GM12878 (cell line): ENCODE results near the gene GPR21. TPM values are rescaled to one million over a fixed set of nuclear protein-coding genes. Genes with fewer than 3 reads are reported as not detected.

Source experiments
- ATAC-seq: fragments of 200-7000 bp; cut with Tn5 transposase; 3 replicates; pipeline ENCODE4 v1.9.1; 2020; ENCODE audit warnings: mild to moderate bottlenecking, moderate library complexity
- BruUV-seq: library from RNA; stranded (reverse); fragments of 400-500 nt; replicated peaks from 2 replicates; lab custom pipeline; 2021; lab: Mats Ljungman, UMichigan
- CTCF ChIA-PET: fragments of 300-600 bp; sonication (Branson Sonifier 250); formaldehyde crosslinking; extraction: SDS; loops from one replicate; lab custom pipeline; 2021; ENCODE audit warnings: inconsistent platforms; lab: Yijun Ruan, JAX
- POLR2A ChIA-PET: fragments of 350-600 bp; formaldehyde crosslinking; extraction: SDS; loops from one replicate; lab custom pipeline; 2021; ENCODE audit warnings: inconsistent platforms; lab: Charles Lee
- RAD21 ChIA-PET: fragments of 300-600 bp; sonication (Branson Sonifier 250); formaldehyde crosslinking; loops from one replicate; lab custom pipeline; 2023; ENCODE audit warnings: antibody characterized with exemption; ENCODE audit not compliant: unreplicated experiment; lab: Charles Lee
- SMC1A ChIA-PET: fragments of 300-600 bp; sonication (Branson Sonifier 250); formaldehyde crosslinking; loops from one replicate; lab custom pipeline; 2023; ENCODE audit not compliant: unreplicated experiment, uncharacterized antibody; lab: Charles Lee
- DNase-seq: peaks from one replicate; pipeline ENCODE4 v3.0.0-alpha.2; 2011; ENCODE audit warnings: low read depth, low spot score
- FAIRE-seq: peaks from 3 replicates; lab custom pipeline; 2011; peaks lifted over from hg19 to GRCh38; lab: Jason Lieb, UNC
- H2AFZ ChIP-seq: 2 replicates; pipeline ENCODE4 v1.6.0; 2011; ENCODE audit warnings: low read depth, low read length, control low read depth; ENCODE audit not compliant: control insufficient read depth
- H3K27ac ChIP-seq: 2 replicates; pipeline ENCODE4 v1.5.1; 2011; ENCODE audit warnings: control low read depth; ENCODE audit not compliant: control insufficient read depth, insufficient read depth
- H3K27me3 ChIP-seq, 2 experiments: replicated peaks in 1 of 2; 2 replicates each; pipeline versions ENCODE4 v1.6.0 to v1.6.1; 2011; ENCODE audit warnings: low read length in 1 of 2; ENCODE audit not compliant: control insufficient read depth in 2 of 2, insufficient read depth in 2 of 2
- H3K36me3 ChIP-seq, 2 experiments: 2 replicates each; pipeline ENCODE4 v1.5.1; 2011; ENCODE audit warnings: low read length in 1 of 2; ENCODE audit not compliant: control insufficient read depth in 2 of 2, insufficient read depth in 2 of 2
- H3K4me1 ChIP-seq: 2 replicates; pipeline ENCODE4 v1.6.1; 2011; ENCODE audit warnings: mild to moderate bottlenecking, low read length, moderate library complexity, mixed read lengths; ENCODE audit not compliant: control insufficient read depth, insufficient read depth
- H3K4me2 ChIP-seq: 2 replicates; pipeline ENCODE4 v1.6.0; 2011; ENCODE audit warnings: control low read depth; ENCODE audit not compliant: control insufficient read depth, insufficient read depth
- H3K4me3 ChIP-seq: fragments of 200-600 bp; sonication (generic); 2 replicates; pipeline ENCODE4 v1.5.1; 2016
- H3K79me2 ChIP-seq: 2 replicates; pipeline ENCODE4 v1.6.0; 2011; ENCODE audit warnings: low read length; ENCODE audit not compliant: control insufficient read depth, insufficient read depth
- H3K9ac ChIP-seq: 2 replicates; pipeline ENCODE4 v1.8.0; 2011; ENCODE audit warnings: low read length, control low read depth, mixed read lengths; ENCODE audit not compliant: control insufficient read depth, insufficient read depth
- H3K9me3 ChIP-seq: replicated peaks from 3 replicates; pipeline ENCODE4 v1.5.1; 2011; ENCODE audit warnings: mild to moderate bottlenecking, low read length; ENCODE audit not compliant: control insufficient read depth, insufficient read depth
- H4K20me1 ChIP-seq: 2 replicates; pipeline ENCODE4 v1.6.0; 2011; ENCODE audit not compliant: control insufficient read depth, insufficient read depth
- BCL3 ChIP-seq: IDR thresholded peaks from 2 replicates; pipeline ENCODE4 v1.6.1; 2011; ENCODE audit warnings: borderline replicate concordance, low read depth, mild to moderate bottlenecking, moderate library complexity, low read length; ENCODE audit not compliant: insufficient read depth, poor library complexity, severe bottlenecking
- CBX5 ChIP-seq: sonication (generic); IDR thresholded peaks from 2 replicates; pipeline ENCODE4 v1.6.1; 2016; ENCODE audit warnings: low read depth, moderate library complexity, mild to moderate bottlenecking, inconsistent platforms
- DPF2 ChIP-seq: fragments of 450-650 bp; IDR thresholded peaks from 2 replicates; pipeline ENCODE4 v1.6.1; 2017; ENCODE audit warnings: mild to moderate bottlenecking
- ETV6 ChIP-seq, 2 experiments: fragments of 450-650 bp in 1 of 2; IDR thresholded peaks in 1 of 2; conservative IDR thresholded peaks in 1 of 2; 2 replicates each; pipeline ENCODE4 v1.6.1; 2014; ENCODE audit warnings: antibody characterized with exemption in 1 of 2, borderline replicate concordance in 1 of 2, low read depth in 1 of 2, mild to moderate bottlenecking in 1 of 2, moderate library complexity in 1 of 2
- IRF4 ChIP-seq: IDR thresholded peaks from 2 replicates; pipeline ENCODE4 v1.6.1; 2011; ENCODE audit warnings: low read depth, low read length
- JUNB ChIP-seq: IDR thresholded peaks from 2 replicates; pipeline ENCODE4 v1.6.1; 2016; ENCODE audit warnings: antibody characterized with exemption, mild to moderate bottlenecking
- MEF2B ChIP-seq: fragments of 450-650 bp; IDR thresholded peaks from 2 replicates; pipeline ENCODE4 v1.6.1; 2018; ENCODE audit warnings: mild to moderate bottlenecking, moderate library complexity; ENCODE audit not compliant: partially characterized antibody, poor library complexity, severe bottlenecking
- MTA2 ChIP-seq: fragments of 450-650 bp; IDR thresholded peaks from 2 replicates; pipeline ENCODE4 v1.6.1; 2016; ENCODE audit warnings: low read depth, mild to moderate bottlenecking, moderate library complexity
- PAX8 ChIP-seq: fragments of 450-650 bp; IDR thresholded peaks from 2 replicates; pipeline ENCODE4 v1.6.1; 2017; ENCODE audit warnings: mild to moderate bottlenecking, moderate library complexity
- POU2F2 ChIP-seq: IDR thresholded peaks from 3 replicates; pipeline ENCODE4 v1.6.1; 2011; ENCODE audit warnings: low read depth, mild to moderate bottlenecking, low read length, borderline replicate concordance
- ZBTB4 ChIP-seq: fragments of 450-650 bp; formaldehyde crosslinking; IDR thresholded peaks from 2 replicates; pipeline ENCODE4 v1.4.0; 2022; ENCODE audit warnings: mild to moderate bottlenecking, moderate library complexity
- ZBTB40 ChIP-seq: fragments of 450-650 bp; IDR thresholded peaks from 2 replicates; pipeline ENCODE4 v1.6.1; 2016; ENCODE audit warnings: mild to moderate bottlenecking, moderate library complexity, borderline replicate concordance
- ZNF384 ChIP-seq: IDR thresholded peaks from 2 replicates; pipeline ENCODE4 v1.6.1; 2012; ENCODE audit warnings: low read depth, mild to moderate bottlenecking, low read length, improper control_type of control experiment, borderline replicate concordance
- WGBS: methylation state at CpG from one replicate; pipeline ENCODE4 v1.1.6; 2016; ENCODE audit warnings: low lambda C conversion rate; ENCODE audit not compliant: insufficient replicate concordance, insufficient coverage; ENCODE audit errors: missing lambda C conversion rate; 5-methylcytosine and 5-hydroxymethylcytosine counted together
- in situ Hi-C: fragments of 300-500 bp; cut with MboI; formaldehyde crosslinking; loops from 9 replicates; pipeline ENCODE4 v1.14.3; 2018; ENCODE audit warnings: mixed read lengths
- intact Hi-C: fragments of 100-400 bp; cut with micrococcal nuclease; formaldehyde crosslinking; loops from one replicate; pipeline ENCODE4 v1.14.2; 2022; ENCODE audit not compliant: unreplicated experiment
- polyA plus RNA-seq, 11 experiments: library from polyadenylated mRNA; depleted of rRNA in 4 of 11; unstranded in 6 of 11; stranded (reverse) in 5 of 11; fragments of >200 nt; fragmentation: Nextera tagmentation in 4 of 11; fragmentation: Illumina TruSeq in 1 of 11; extraction: Ambion mirVana in 4 of 11; extraction: Trizol in 1 of 11; gene quantifications; 1 replicate in 1 of 11; 2 replicates in 10 of 11; pipeline versions ENCODE4 v1.2.1 to v1.2.3, GENCODE V29; 2011 to 2016; ENCODE audit warnings: inconsistent platforms in 2 of 11, missing spikeins in 2 of 11, low read depth in 1 of 11
- total RNA-seq, 4 experiments: library from RNA; depleted of rRNA in 3 of 4; stranded (reverse); fragments of >200 nt in 3 of 4; fragmentation: Illumina TruSeq in 1 of 4; extraction: Trizol in 1 of 4; gene quantifications; 2 replicates each; pipeline versions ENCODE4 v1.2.1 to v1.2.3, GENCODE V29; 2013 to 2021

Gene GPR21
- total and polyA plus RNA-seq, 10 of the 15 experiments (the other 5 are each of a cell fraction or from before 2014, with no cell fraction given) = 0.09 to 1.9 (median 0.57) TPM; not detected in 4

- TF ChIP-seq ZBTB4 (CRISPR knock-in tag) = no peak
- TF ChIP-seq BCL3 = no peak
- TF ChIP-seq MEF2B = no peak
- TF ChIP-seq IRF4 = no peak
- no peak for TF ChIP-seq JUNB
- no peak for TF ChIP-seq POU2F2
- TF ChIP-seq ETV6 (conservative IDR thresholded peaks at IDR 0.05 in 1 of 2, IDR thresholded peaks at IDR 0.05 in 1 of 2; ENCODE audit: borderline replicate concordance in 1 of 2, low read depth in 1 of 2) = no peak
These were observed 21.5 kb upstream of the GPR21 start (continued) for GRCh38 chr9:123011878-123012528.

GRCh38 chr9:123016631-123017030 is 16.8 kb upstream of the GPR21 start:
- no TSS peak for BruUV-seq
- Histone ChIP-seq H3K27me3 (no peaks in the 10 kb centered on the region), H3K4me3 (no peak overlapping the region), H3K4me2 (no peak overlapping the region), H3K4me1 (no peaks in the 10 kb centered on the region), H3K79me2 (no peaks in the 10 kb centered on the region), H3K36me3 (peaks cover 0 to 18% of the 10 kb centered on the region in 2 experiments; a peak in 1 of 4 replicates), H3K9me3 (no peaks in the 10 kb centered on the region; the same call in 1 of the 3 replicates), H3K9ac (no peak overlapping the region), H3K27ac (no peak overlapping the region), H4K20me1 (no peaks in the 10 kb centered on the region), H2AFZ (no peak overlapping the region)
- ChIA-PET SMC1A (no interaction called here), POLR2A (no interaction called here), CTCF (interaction anchor here (1.5 kb wide), 1 partner anchor 22 kb away, joined by 3 read pairs; no protein-coding TSS in a partner anchor), RAD21 (no interaction called here)
- DNase-seq = no peak
- FAIRE-seq = no peak
- 95% methylated on average over 1 of the region's 1 CpG for WGBS
- intact Hi-C loops = no loop called here
- ATAC-seq = no peak
- in situ Hi-C loops = no loop called here
- no peak for TF ChIP-seq PAX8
- TF ChIP-seq ZNF384 = no peak
- TF ChIP-seq MTA2 = no peak
- TF ChIP-seq DPF2 = no peak
- TF ChIP-seq CBX5 = no peak
- no peak for TF ChIP-seq ZBTB40
